ENCODE data around the gene KRT77.

KRT77 gene

GRCh38 chr12:52691076-52691840 lies 12.1 kb downstream of the KRT77 start:
- DNase-seq = no peak

GRCh38 chr12:52690351-52691075 lies 12.8 kb downstream of the KRT77 start:
- no peak for DNase-seq

GRCh38 chr12:52689936-52690335 lies 13.4 kb downstream of the KRT77 start:
- no peak for DNase-seq

GRCh38 chr12:52689239-52689638 lies 14.1 kb downstream of the KRT77 start:
- DNase-seq = no peak

GRCh38 chr12:52688481-52688880 lies 14.8 kb downstream of the KRT77 start:
- DNase-seq = no peak

- no peak for DNase-seq
Observed at GRCh38 chr12:52687497-52688385, 15.6 kb downstream of the KRT77 start.

- no peak for DNase-seq
Observed at GRCh38 chr12:52686756-52687487, 16.4 kb downstream of the KRT77 start.

- DNase-seq = no peak
Observed at GRCh38 chr12:52686063-52686462, 17.3 kb downstream of the KRT77 start.

GRCh38 chr12:52685406-52685890 lies 17.9 kb downstream of the KRT77 start:
- no peak for DNase-seq

- DNase-seq = no peak
Observed at GRCh38 chr12:52684431-52684830, 18.9 kb downstream of the KRT77 start.

GRCh38 chr12:52683575-52684300 lies 19.6 kb downstream of the KRT77 start:
- no peak for DNase-seq

GRCh38 chr12:52682938-52683574 lies 20.3 kb downstream of the KRT77 start:
- no peak for DNase-seq

GRCh38 chr12:52682381-52682660 lies 21.0 kb downstream of the KRT77 start:
- DNase-seq = no peak

- no peak for DNase-seq
Observed at GRCh38 chr12:52681526-52682380, 21.6 kb downstream of the KRT77 start.

GRCh38 chr12:52680363-52680762 lies 23.0 kb downstream of the KRT77 start, which contains the start of gene KRT1:
Gene KRT1, minus strand, starts transcription at chr12:52680407. Its CDS starts 59 bp downstream, at chr12:52680348.
- no peak for DNase-seq

- no peak for DNase-seq
Observed at GRCh38 chr12:52679875-52680274, 23.4 kb downstream of the KRT77 start.

- no peak for DNase-seq
Observed at GRCh38 chr12:52677671-52678070, 25.7 kb downstream of the KRT77 start.

- no peak for DNase-seq
Observed at GRCh38 chr12:52677126-52677525, 26.2 kb downstream of the KRT77 start.

GRCh38 chr12:52676163-52676562 lies 27.2 kb downstream of the KRT77 start:
- DNase-seq = no peak

GRCh38 chr12:52675301-52675701 lies 28.0 kb downstream of the KRT77 start:
- DNase-seq = no peak

- DNase-seq = no peak
Observed at GRCh38 chr12:52674433-52674775, 28.9 kb downstream of the KRT77 start.
